IMR-90 (cell line): Measurements from ENCODE around the gene TRIM17. TPM values are rescaled to one million over a fixed set of nuclear protein-coding genes. Genes with fewer than 3 reads are reported as not detected.

Experiments
- ATAC-seq: fragments of 200-7000 bp; cut with Tn5 transposase; 2 replicates; pipeline ENCODE4 v1.9.1; 2020; ENCODE audit warnings: low read depth, mild to moderate bottlenecking, moderate library complexity
- Bru-seq: library from RNA; stranded (reverse); fragments of 400-500 nt; gene quantifications from one replicate; lab custom pipeline; 2021; lab: Mats Ljungman, UMichigan
- BruChase-seq, 2 experiments: library from RNA; stranded (reverse); fragments of 400-500 nt; gene quantifications; one replicate each; lab custom pipeline; 2021; lab: Mats Ljungman, UMichigan
- BruUV-seq: library from RNA; stranded (reverse); fragments of 400-500 nt; replicated peaks from 2 replicates; lab custom pipeline; 2021; lab: Mats Ljungman, UMichigan
- CTCF ChIA-PET: fragments of 300-600 bp; formaldehyde crosslinking; extraction: SDS; loops from one replicate; lab custom pipeline; 2021; ENCODE audit warnings: antibody characterized with exemption; lab: Yijun Ruan, JAX
- POLR2A ChIA-PET: fragments of 300-600 bp; sonication (Branson Sonifier 250); formaldehyde crosslinking; loops from one replicate; lab custom pipeline; 2022; ENCODE audit warnings: antibody characterized with exemption; ENCODE audit not compliant: unreplicated experiment; lab: Charles Lee
- DNase-seq: peaks from one replicate; pipeline ENCODE4 v3.0.0; 2013
- H2AFZ ChIP-seq: replicated peaks from 2 replicates; pipeline ENCODE3; 2013; ENCODE audit warnings: low read length, mild to moderate bottlenecking; ENCODE audit not compliant: poor library complexity
- H2AK5ac ChIP-seq: 2 replicates; pipeline ENCODE4 v1.6.1; 2013; ENCODE audit warnings: low read depth, low read length, inconsistent platforms
- H2AK9ac ChIP-seq: replicated peaks from 2 replicates; pipeline ENCODE3; 2013; ENCODE audit warnings: mild to moderate bottlenecking, low read depth, low read length, moderate library complexity; ENCODE audit not compliant: poor library complexity
- H2BK120ac ChIP-seq: 2 replicates; pipeline ENCODE4 v1.6.1; 2013; ENCODE audit warnings: low read depth, low read length, inconsistent platforms
- H2BK15ac ChIP-seq: 3 replicates; pipeline ENCODE4 v1.6.1; 2013; ENCODE audit warnings: low read depth, low read length, inconsistent platforms
- H2BK20ac ChIP-seq: 2 replicates; pipeline ENCODE4 v1.6.1; 2013; ENCODE audit warnings: low read depth, mild to moderate bottlenecking, inconsistent platforms, low read length, moderate library complexity
- H2BK5ac ChIP-seq: 2 replicates; pipeline ENCODE4 v1.6.1; 2013; ENCODE audit warnings: mild to moderate bottlenecking, low read depth, low read length, inconsistent platforms; ENCODE audit not compliant: poor library complexity, severe bottlenecking
- H3K14ac ChIP-seq: replicated peaks from 2 replicates; pipeline ENCODE4 v1.6.1; 2013; ENCODE audit warnings: low read depth, low read length, inconsistent platforms
- H3K18ac ChIP-seq: 2 replicates; pipeline ENCODE4 v1.6.1; 2013; ENCODE audit warnings: low read depth, low read length, control low read depth
- H3K23ac ChIP-seq: 2 replicates; pipeline ENCODE4 v1.6.1; 2013; ENCODE audit warnings: low read depth, low read length, inconsistent platforms
- H3K27ac ChIP-seq: 2 replicates; pipeline ENCODE4 v1.5.1; 2013; ENCODE audit warnings: mild to moderate bottlenecking, control low read depth, low read length; ENCODE audit not compliant: insufficient read depth
- H3K27me3 ChIP-seq: 2 replicates; pipeline ENCODE4 v1.6.1; 2013; ENCODE audit warnings: low read length; ENCODE audit not compliant: control insufficient read depth, insufficient read depth
- H3K36me3 ChIP-seq: 2 replicates; pipeline ENCODE4 v1.6.1; 2013; ENCODE audit warnings: low read length, mixed read lengths; ENCODE audit not compliant: control insufficient read depth, insufficient read depth
- H3K4ac ChIP-seq: 2 replicates; pipeline ENCODE4 v1.6.1; 2013; ENCODE audit warnings: low read depth, low read length, inconsistent platforms
- H3K4me1 ChIP-seq: 2 replicates; pipeline ENCODE4 v1.6.1; 2013; ENCODE audit warnings: low read length, mixed read lengths; ENCODE audit not compliant: control insufficient read depth, insufficient read depth
- H3K4me2 ChIP-seq: 2 replicates; pipeline ENCODE4 v1.6.1; 2013; ENCODE audit warnings: low read depth, mild to moderate bottlenecking, control low read depth, low read length, moderate library complexity
- H3K4me3 ChIP-seq: 2 replicates; pipeline ENCODE4 v1.5.1; 2013; ENCODE audit warnings: low read depth, mild to moderate bottlenecking, control low read depth, low read length, moderate library complexity; ENCODE audit not compliant: insufficient read depth
- H3K56ac ChIP-seq: 2 replicates; pipeline ENCODE4 v1.6.1; 2013; ENCODE audit warnings: low read length, inconsistent platforms; ENCODE audit not compliant: insufficient read depth; ENCODE audit errors: extremely low read depth
- H3K79me1 ChIP-seq, 2 experiments: 2 replicates each; pipeline ENCODE4 v1.6.1; 2013; ENCODE audit warnings: low read length in 2 of 2, inconsistent platforms in 1 of 2, low read depth in 1 of 2
- H3K9ac ChIP-seq: 2 replicates; pipeline ENCODE4 v1.6.1; 2013; ENCODE audit warnings: low read depth, low read length, control low read depth
- H3K9me1 ChIP-seq: 2 replicates; pipeline ENCODE4 v1.6.1; 2013; ENCODE audit warnings: low read length, inconsistent platforms; ENCODE audit not compliant: insufficient read depth
- H3K9me3 ChIP-seq: 2 replicates; pipeline ENCODE4 v1.6.1; 2013; ENCODE audit warnings: low read length; ENCODE audit not compliant: control insufficient read depth, insufficient read depth
- H4K20me1 ChIP-seq: 2 replicates; pipeline ENCODE4 v1.6.1; 2013; ENCODE audit warnings: low read length, inconsistent platforms; ENCODE audit not compliant: insufficient read depth
- H4K5ac ChIP-seq: 2 replicates; pipeline ENCODE4 v1.6.1; 2013; ENCODE audit warnings: mild to moderate bottlenecking, low read depth, low read length, control low read depth
- H4K8ac ChIP-seq, 2 experiments: 2 replicates each; pipeline ENCODE4 v1.6.1; 2013; ENCODE audit warnings: low read depth in 2 of 2, low read length in 2 of 2, control low read depth in 1 of 2, inconsistent platforms in 1 of 2
- H4K91ac ChIP-seq: 2 replicates; pipeline ENCODE4 v1.6.1; 2013; ENCODE audit warnings: low read depth, low read length, inconsistent platforms; ENCODE audit not compliant: insufficient read depth
- CTCF ChIP-seq: conservative IDR thresholded peaks from 2 replicates; pipeline ENCODE4 v1.5.1; 2012; ENCODE audit warnings: mild to moderate bottlenecking, low read depth, low read length, improper control_type of control experiment
- RFX5 ChIP-seq: IDR thresholded peaks from 2 replicates; pipeline ENCODE4 v1.8.0; 2012; ENCODE audit warnings: low read depth, mild to moderate bottlenecking, low read length, moderate library complexity
- WGBS, 2 experiments: methylation state at CpG; one replicate each; pipeline versions ENCODE4 v1.1.5 to v1.1.7; 2013; ENCODE audit warnings: missing lambda C conversion rate in 2 of 2; ENCODE audit not compliant: insufficient read length in 1 of 2; ENCODE audit errors: extremely low coverage in 2 of 2; 5-methylcytosine and 5-hydroxymethylcytosine counted together
- dilution Hi-C: fragments of 300-500 bp; cut with HindIII; formaldehyde crosslinking; loops from one replicate; pipeline ENCODE4 v1.14.3; 2018; ENCODE audit warnings: low sequenced_read_pairs; ENCODE audit not compliant: unreplicated experiment
- in situ Hi-C: fragments of 300-500 bp; cut with MboI; formaldehyde crosslinking; loops from 3 replicates; pipeline ENCODE4 v1.14.3; 2019; ENCODE audit warnings: low sequenced_read_pairs, inconsistent platforms, mixed read lengths
- intact Hi-C: fragments of 100-400 bp; cut with micrococcal nuclease; formaldehyde crosslinking; loops from 2 replicates; pipeline ENCODE4 v1.10.0; 2022
- long read RNA-seq: library from polyadenylated mRNA; unstranded; transcript quantifications from one replicate; pipeline ENCODE4 v2.0.0, GENCODE V29; 2021; ENCODE audit not compliant: unreplicated experiment
- polyA plus RNA-seq, 3 experiments: library from polyadenylated mRNA; depleted of rRNA; stranded (reverse); fragments of >200 nt; gene quantifications; 2 replicates each; pipeline ENCODE4 v1.2.3, GENCODE V29; 2012; ENCODE audit warnings: low replicate concordance in 1 of 3
- total RNA-seq: library from RNA; depleted of rRNA; stranded (reverse); fragments of >200 nt; gene quantifications from 2 replicates; pipeline ENCODE4 v1.2.3, GENCODE V29; 2012; rRNA removed

TRIM17 gene, protein sequence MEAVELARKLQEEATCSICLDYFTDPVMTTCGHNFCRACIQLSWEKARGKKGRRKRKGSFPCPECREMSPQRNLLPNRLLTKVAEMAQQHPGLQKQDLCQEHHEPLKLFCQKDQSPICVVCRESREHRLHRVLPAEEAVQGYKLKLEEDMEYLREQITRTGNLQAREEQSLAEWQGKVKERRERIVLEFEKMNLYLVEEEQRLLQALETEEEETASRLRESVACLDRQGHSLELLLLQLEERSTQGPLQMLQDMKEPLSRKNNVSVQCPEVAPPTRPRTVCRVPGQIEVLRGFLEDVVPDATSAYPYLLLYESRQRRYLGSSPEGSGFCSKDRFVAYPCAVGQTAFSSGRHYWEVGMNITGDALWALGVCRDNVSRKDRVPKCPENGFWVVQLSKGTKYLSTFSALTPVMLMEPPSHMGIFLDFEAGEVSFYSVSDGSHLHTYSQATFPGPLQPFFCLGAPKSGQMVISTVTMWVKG
- total RNA-seq (not detected in 2 replicates), polyA plus RNA-seq (2012; rRNA removed) (0.26 and 0.39 TPM in 2 replicates), Bru-seq, nascent RNA (percentile 23 among the genes with signal in this experiment), BruChase-seq, experiment 1, labeled RNA remaining after a 6-hour chase (percentile 19 among the genes with signal in this experiment), BruChase-seq, experiment 2, labeled RNA remaining after a 2-hour chase (percentile 23 among the genes with signal in this experiment)
- polyA plus RNA-seq (2012; cell fraction: cytosol; rRNA removed), result 0.06 and 0.11 TPM in 2 replicates
- polyA plus RNA-seq (2012; cell fraction: nucleus; rRNA removed; ENCODE audit: low replicate concordance), result 2.9 and 3.3 TPM in 2 replicates
- long read RNA-seq, result 0 reads

- H2BK5ac ChIP-seq, result no peak within 1 kb of the TSS
- H4K5ac ChIP-seq, result no peak within 1 kb of the TSS
- peak within 1 kb of the TSS in 1 of 2 experiments; percentile 12; a peak in 1 of 4 replicates for H4K8ac ChIP-seq
- no peak within 1 kb of the TSS for H4K91ac ChIP-seq
- H2BK120ac ChIP-seq, result no peak within 1 kb of the TSS
- no TSS peak for BruUV-seq
- H3K79me1 ChIP-seq, result peaks cover 6 to 8% of the 10 kb centered on the region in 2 experiments
- H3K18ac ChIP-seq, result no peak within 1 kb of the TSS
- ChIA-PET CTCF (no interaction called here), POLR2A (no interaction called here)
- H3K9ac ChIP-seq, result peak within 1 kb of the TSS; percentile 42
- no peak within 1 kb of the TSS for H2BK15ac ChIP-seq
- ATAC-seq, result peak; percentile 72
- peak within 1 kb of the TSS; percentile 91 for H2AK9ac ChIP-seq
- H3K9me1 ChIP-seq, result peaks cover 7% of the 10 kb centered on the region; the same call in 1 of the 2 replicates
- H3K14ac ChIP-seq, result no peak within 1 kb of the TSS
- no peak within 1 kb of the TSS for H3K56ac ChIP-seq
- no peak within 1 kb of the TSS; the same call in 1 of the 2 replicates for H3K27ac ChIP-seq
- peak within 1 kb of the TSS; percentile 42 for H3K4me3 ChIP-seq
- in situ Hi-C loops, result no loop called here
- no peaks in the 10 kb centered on the region; the same call in 1 of the 2 replicates for H3K27me3 ChIP-seq
- H4K20me1 ChIP-seq, result peaks cover 13% of the 10 kb centered on the region; the same call in 1 of the 2 replicates
- no peak within 1 kb of the TSS for H2BK20ac ChIP-seq
- H2AFZ ChIP-seq, result peak within 1 kb of the TSS; percentile 65
- 10% methylated on average over 14 of the region's 59 CpGs; no CpG with 5 or more reads in 1 of the 2 experiments for WGBS, 2 experiments
- TF ChIP-seq RFX5 (no peak), CTCF (peak; percentile 17; the same call in 1 of the 2 replicates)
- peaks cover 11% of the 10 kb centered on the region for H3K36me3 ChIP-seq
- H3K9me3 ChIP-seq, result no peaks in the 10 kb centered on the region
- peaks cover 4% of the 10 kb centered on the region; the same call in 1 of the 2 replicates for H3K4me1 ChIP-seq
- intact Hi-C loops, result no loop called here
- H2AK5ac ChIP-seq, result peak within 1 kb of the TSS; percentile 4; the same call in 1 of the 2 replicates
- H3K23ac ChIP-seq, result peak within 1 kb of the TSS; percentile 67
- H3K4me2 ChIP-seq, result peak within 1 kb of the TSS; percentile 68
- H3K4ac ChIP-seq, result peak within 1 kb of the TSS; percentile 12; the same call in 1 of the 2 replicates
- dilution Hi-C loops, result no loop called here
- no peak for DNase-seq
These were observed at the start of gene TRIM17 for GRCh38 chr1:228416217-228416933. Gene TRIM17, minus strand, starts transcription at chr1:228416861. Its CDS starts 1,789 bp downstream, at chr1:228415072.
